IPS-11a (cell line): ENCODE measurements around the gene POLG.

Source experiments
- H3K4me3 ChIP-seq: one replicate; pipeline ENCODE4 v1.5.1; 2013; ENCODE audit warnings: low read depth, low read length, control low read depth

The POLG gene

GRCh38 chr15:89327113-89327512 is 7.5 kb downstream of the POLG start:
- no peak overlapping the region for H3K4me3 ChIP-seq

GRCh38 chr15:89326316-89326715 is 8.3 kb downstream of the POLG start:
- no peak overlapping the region for H3K4me3 ChIP-seq

GRCh38 chr15:89325039-89325803 is 9.4 kb downstream of the POLG start:
- no peak overlapping the region for H3K4me3 ChIP-seq

- H3K4me3 ChIP-seq: no peak overlapping the region
Measured at GRCh38 chr15:89323825-89324224, 10.8 kb downstream of the POLG start.

- no peak overlapping the region for H3K4me3 ChIP-seq
Measured at GRCh38 chr15:89322822-89323221, 11.8 kb downstream of the POLG start.

DNA sequence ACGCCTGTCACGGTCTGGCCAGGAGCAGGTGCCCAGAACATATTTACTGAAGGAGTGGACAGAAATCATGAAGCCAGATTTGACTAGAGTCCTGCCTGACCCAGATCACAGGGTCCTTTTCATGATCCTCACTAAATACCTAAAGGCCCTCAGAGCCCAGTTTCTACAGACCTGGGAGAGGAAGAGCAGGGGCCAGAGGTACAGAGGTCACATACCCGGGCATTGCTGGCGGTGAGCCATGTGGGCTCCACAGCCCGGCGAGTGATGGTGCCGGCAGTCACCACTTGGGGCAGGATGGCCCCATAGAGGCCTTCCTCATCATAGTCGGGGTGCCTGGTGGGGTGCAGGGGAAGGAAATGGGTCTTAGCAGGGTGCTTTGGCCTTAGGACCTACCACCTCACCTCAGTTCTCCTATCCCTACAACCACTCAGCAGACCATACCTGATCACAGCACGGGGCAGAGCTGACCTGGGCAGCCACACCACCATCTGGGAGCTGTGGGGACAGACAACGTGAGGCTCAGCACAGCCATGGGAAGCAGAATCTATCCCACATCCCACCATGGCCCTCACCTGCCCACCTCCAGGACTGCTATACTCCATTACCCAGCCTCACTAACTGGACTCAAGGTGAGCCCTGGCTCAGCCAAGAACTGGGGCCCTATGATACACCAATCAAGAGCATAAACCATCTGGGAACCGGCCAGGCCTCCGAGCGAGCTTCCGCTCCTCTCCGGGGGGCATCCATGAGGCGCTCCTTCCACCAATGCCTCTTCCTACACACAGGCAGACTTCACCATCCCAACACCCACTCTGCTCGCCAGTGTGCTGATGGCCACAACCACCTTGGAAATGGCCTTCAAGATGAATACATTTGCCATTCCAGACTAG is 12.9 kb downstream of the POLG start:
- H3K4me3 ChIP-seq: no peak overlapping the region

DNA sequence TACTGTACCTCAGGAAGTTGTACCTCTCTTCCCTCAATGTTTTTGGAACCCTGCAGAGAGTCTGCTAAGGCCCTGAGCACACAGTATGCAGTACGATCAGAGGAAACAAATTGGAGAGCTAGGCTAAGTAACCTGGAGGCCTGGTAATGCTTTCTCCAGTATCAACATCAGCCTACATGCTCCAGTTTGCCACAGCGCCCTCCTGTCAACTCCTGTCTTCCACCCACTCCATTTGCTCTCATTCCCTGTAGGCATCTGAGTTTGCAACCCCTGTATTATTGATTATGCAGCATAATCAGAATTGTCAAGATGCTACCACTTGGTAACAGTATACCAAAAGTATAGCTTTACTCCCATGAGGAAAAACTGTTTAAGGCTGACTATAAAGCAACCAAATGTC is 14.4 kb downstream of the POLG start:
- no peak overlapping the region for H3K4me3 ChIP-seq

DNA sequence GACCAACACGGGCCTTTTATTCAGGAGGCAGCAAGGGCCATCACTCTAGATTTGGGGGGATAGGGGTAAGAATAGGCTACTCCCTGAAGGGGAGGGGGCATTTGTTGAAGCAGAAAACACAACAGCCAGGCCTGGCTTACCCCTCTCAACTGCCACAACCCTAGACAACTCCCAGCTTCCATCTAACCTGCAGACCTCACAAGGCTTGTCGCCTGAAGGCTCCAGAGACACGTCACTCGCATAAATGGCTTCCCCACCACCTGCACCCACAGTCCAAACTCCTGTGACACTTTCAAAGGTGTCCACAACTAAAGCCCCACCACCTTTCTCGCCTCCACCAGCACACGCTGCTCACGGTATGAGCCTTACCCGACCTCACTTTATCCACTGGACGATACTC is 14.9 kb downstream of the POLG start:
- H3K4me3 ChIP-seq: no peak overlapping the region

DNA sequence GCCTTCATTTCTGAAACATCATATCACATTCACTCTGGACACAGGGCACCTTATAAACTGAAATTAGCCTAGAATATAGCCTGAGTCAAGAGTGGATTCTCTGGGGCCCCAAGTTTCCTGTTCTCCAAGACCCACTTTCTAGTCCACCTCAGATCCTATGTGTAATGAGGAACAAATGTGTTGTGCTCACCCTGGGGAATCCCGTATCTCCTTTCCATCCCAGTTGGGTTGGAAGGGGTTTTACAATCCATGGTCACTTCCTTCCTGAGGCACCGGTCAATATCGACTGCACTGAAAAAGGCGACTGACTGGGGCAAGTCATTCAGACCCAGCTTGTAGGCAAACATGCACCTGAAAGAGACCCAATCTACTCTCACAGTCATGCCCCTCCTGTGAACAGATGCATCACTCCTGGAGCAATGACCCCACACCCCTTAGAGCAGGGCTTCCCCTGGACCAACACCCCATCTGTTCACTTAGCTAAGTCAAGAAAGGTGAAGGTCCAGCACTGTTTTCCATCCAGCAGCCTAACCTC is 17.4 kb downstream of the POLG start:
- H3K4me3 ChIP-seq: no peak overlapping the region

GRCh38 chr15:89316504-89316903 is 18.1 kb downstream of the POLG start:
- no peak overlapping the region for H3K4me3 ChIP-seq

- H3K4me3 ChIP-seq: no peak overlapping the region
Measured at GRCh38 chr15:89315375-89315929, 19.2 kb downstream of the POLG start.

DNA sequence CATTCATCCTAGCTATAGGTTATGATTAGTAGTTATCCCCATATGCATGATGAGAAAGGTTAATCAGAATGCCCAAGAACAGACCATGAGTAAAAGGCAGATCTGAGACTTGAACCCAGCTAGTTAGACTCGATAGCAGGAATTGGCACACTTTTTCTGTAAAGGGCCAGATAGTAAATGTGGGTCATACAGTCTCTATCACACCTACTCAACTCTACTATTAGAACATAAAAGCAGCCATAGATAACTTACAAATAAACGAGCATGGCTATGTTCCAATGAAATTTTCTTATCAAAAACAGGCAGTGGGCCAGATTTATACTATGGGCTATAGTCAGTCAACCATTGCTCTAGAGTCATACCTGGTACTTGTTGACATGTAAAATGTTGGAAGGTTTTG is 24.6 kb downstream of the POLG start:
- no peak overlapping the region for H3K4me3 ChIP-seq

DNA sequence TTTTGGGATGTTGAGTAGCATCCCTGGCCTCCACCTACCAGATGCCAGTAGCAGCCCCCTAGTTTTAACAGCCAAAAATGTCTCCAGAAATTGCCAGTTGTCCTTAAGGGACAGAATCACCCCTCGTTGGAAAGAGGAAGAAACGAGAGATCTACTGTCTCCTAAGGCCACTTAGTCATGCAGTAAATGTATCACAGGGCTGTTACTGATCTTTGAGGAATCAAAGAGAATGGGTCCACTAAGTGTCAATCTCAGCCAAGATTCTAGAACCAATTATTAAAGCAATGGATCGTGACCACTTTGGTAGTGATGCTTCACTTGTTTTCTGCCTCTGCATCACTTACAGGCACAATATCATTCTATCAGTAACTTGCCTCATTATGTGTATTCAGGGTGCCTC is 26.4 kb downstream of the POLG start:
- H3K4me3 ChIP-seq: no peak overlapping the region

- H3K4me3 ChIP-seq: no peak overlapping the region
Measured at GRCh38 chr15:89307791-89308190, 26.8 kb downstream of the POLG start.

DNA sequence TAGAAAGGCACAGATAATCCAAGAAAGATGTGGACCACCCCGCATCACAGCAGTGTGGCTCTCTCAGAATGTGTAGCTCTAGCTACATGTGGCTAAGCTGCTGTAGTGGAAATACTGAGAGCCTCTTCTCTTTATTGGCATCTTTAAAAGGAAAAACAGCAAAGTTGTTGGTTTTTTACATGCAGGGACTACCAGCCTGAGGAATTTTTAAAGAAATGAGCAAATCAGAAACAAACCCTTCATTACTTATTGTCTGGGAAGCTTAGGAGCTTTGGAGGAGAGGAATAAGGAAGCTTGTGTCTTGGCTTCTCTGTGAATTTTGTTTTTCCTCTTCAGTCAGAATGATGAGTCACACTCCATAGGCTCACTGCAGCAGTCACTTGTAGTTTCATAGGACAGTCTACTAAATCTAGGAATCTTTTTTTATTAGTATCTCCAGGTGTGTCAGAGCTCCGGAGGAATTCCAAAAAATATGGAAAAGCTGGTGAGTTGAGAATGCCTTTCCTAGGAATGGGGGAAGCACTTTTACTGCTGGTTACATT is 27.5 kb downstream of the POLG start:
- H3K4me3 ChIP-seq: no peak overlapping the region

- H3K4me3 ChIP-seq: no peak overlapping the region
Measured at GRCh38 chr15:89305395-89305794, 29.2 kb downstream of the POLG start.

DNA sequence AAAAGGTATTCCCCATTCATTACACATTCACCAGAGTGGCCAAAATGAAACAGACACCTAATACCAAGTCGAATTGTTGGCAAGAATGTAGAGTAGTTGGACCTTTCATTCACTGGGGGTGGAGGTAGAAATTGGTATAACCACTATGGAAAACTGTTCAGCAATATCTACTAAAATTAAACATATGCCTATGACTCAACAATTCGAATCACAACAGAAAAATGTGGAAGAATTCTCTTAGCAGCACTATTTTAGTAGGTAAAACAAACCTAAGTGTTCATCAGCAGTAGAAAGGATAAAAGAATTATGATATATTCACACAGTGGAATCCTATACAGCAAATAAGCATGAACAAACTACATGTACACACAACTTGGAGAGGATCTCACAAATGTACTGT is 30.6 kb downstream of the POLG start:
- no peak overlapping the region for H3K4me3 ChIP-seq

- no peak overlapping the region for H3K4me3 ChIP-seq
Measured at GRCh38 chr15:89301304-89302089, 33.1 kb downstream of the POLG start.

GRCh38 chr15:89299896-89300295 is 34.7 kb downstream of the POLG start:
- H3K4me3 ChIP-seq: no peak overlapping the region

GRCh38 chr15:89293012-89293411 is 41.6 kb downstream of the POLG start:
- no peak overlapping the region for H3K4me3 ChIP-seq
